Keratinocyte (primary cell): Measurements from ENCODE around the gene SLC20A1. TPM values are rescaled to one million over a fixed set of nuclear protein-coding genes. Genes with fewer than 3 reads are reported as not detected.

ENCODE experiments used
- DNase-seq: peaks from one replicate; pipeline ENCODE4 v3.0.0-alpha.2; 2011; ENCODE audit warnings: low read depth, missing footprints, low spot score
- FAIRE-seq: peaks from 2 replicates; lab custom pipeline; 2011; peaks lifted over from hg19 to GRCh38; lab: Jason Lieb, UNC
- H2AFZ ChIP-seq: 2 replicates; pipeline ENCODE4 v1.6.0; 2012; ENCODE audit warnings: low read length, control low read depth, inconsistent platforms; ENCODE audit not compliant: control insufficient read depth
- H3K27ac ChIP-seq: 2 replicates; pipeline ENCODE4 v1.5.1; 2011; ENCODE audit warnings: low read length; ENCODE audit not compliant: control insufficient read depth, insufficient read depth
- H3K27me3 ChIP-seq: 3 replicates; pipeline ENCODE4 v1.6.0; 2011; ENCODE audit warnings: low read length; ENCODE audit not compliant: control insufficient read depth, insufficient read depth; ENCODE audit errors: extremely low read depth
- H3K36me3 ChIP-seq, 2 experiments: 2 replicates in 1 of 2; 3 replicates in 1 of 2; pipeline ENCODE4 v1.5.1; 2011; ENCODE audit warnings: low read length in 2 of 2, mild to moderate bottlenecking in 1 of 2; ENCODE audit not compliant: control insufficient read depth in 2 of 2, insufficient read depth in 2 of 2; ENCODE audit errors: extremely low read depth in 1 of 2
- H3K4me1 ChIP-seq: 3 replicates; pipeline ENCODE4 v1.5.1; 2011; ENCODE audit warnings: low read length; ENCODE audit not compliant: control insufficient read depth, insufficient read depth; ENCODE audit errors: extremely low read depth
- H3K4me2 ChIP-seq: 3 replicates; pipeline ENCODE4 v1.6.0; 2011; ENCODE audit warnings: low read depth, low read length; ENCODE audit not compliant: control insufficient read depth, insufficient read depth; ENCODE audit errors: extremely low read depth
- H3K4me3 ChIP-seq, 3 experiments: fragments of 200-600 bp in 1 of 3; sonication (generic) in 1 of 3; 2 replicates in 2 of 3; 3 replicates in 1 of 3; pipeline ENCODE4 v1.5.1; 2011 to 2016; ENCODE audit warnings: low read length in 3 of 3, mild to moderate bottlenecking in 3 of 3, control low read depth in 2 of 3, inconsistent platforms in 1 of 3, low read depth in 1 of 3, mixed read lengths in 1 of 3, mixed run types in 1 of 3, moderate library complexity in 1 of 3; ENCODE audit not compliant: control insufficient read depth in 2 of 3, insufficient read depth in 2 of 3; ENCODE audit errors: extremely low read depth in 1 of 3
- H3K79me2 ChIP-seq: 2 replicates; pipeline ENCODE4 v1.6.0; 2012; ENCODE audit warnings: low read length; ENCODE audit not compliant: control insufficient read depth, insufficient read depth
- H3K9ac ChIP-seq: 3 replicates; pipeline ENCODE4 v1.6.0; 2011; ENCODE audit warnings: low read length; ENCODE audit not compliant: control insufficient read depth, insufficient read depth; ENCODE audit errors: extremely low read depth
- H3K9me1 ChIP-seq: 3 replicates; pipeline ENCODE4 v1.6.0; 2011; ENCODE audit warnings: low read length; ENCODE audit not compliant: control insufficient read depth, insufficient read depth; ENCODE audit errors: extremely low read depth
- H3K9me3 ChIP-seq: 2 replicates; pipeline ENCODE4 v1.5.1; 2012; ENCODE audit warnings: low read depth, low read length; ENCODE audit not compliant: control insufficient read depth
- H4K20me1 ChIP-seq: 3 replicates; pipeline ENCODE4 v1.6.0; 2011; ENCODE audit warnings: low read length; ENCODE audit not compliant: control insufficient read depth, insufficient read depth; ENCODE audit errors: extremely low read depth
- CTCF ChIP-seq, 3 experiments: IDR thresholded peaks in 1 of 3; conservative IDR thresholded peaks in 1 of 3; optimal IDR thresholded peaks in 1 of 3; 2 replicates in 2 of 3; 3 replicates in 1 of 3; pipeline versions ENCODE3 to v1.5.1; 2011; ENCODE audit warnings: low read length in 3 of 3, mild to moderate bottlenecking in 3 of 3, moderate library complexity in 2 of 3, control low read depth in 1 of 3, inconsistent platforms in 1 of 3; ENCODE audit not compliant: insufficient read depth in 2 of 3; ENCODE audit errors: extremely low read depth in 1 of 3
- EZH2 ChIP-seq: IDR thresholded peaks from one replicate; pipeline ENCODE4 v1.6.1; 2012; ENCODE audit warnings: inconsistent platforms, mild to moderate bottlenecking, low read length, moderate library complexity
- dilution Hi-C: fragments of 300-500 bp; cut with MboI; formaldehyde crosslinking; loops from one replicate; pipeline ENCODE4 v1.7.0; 2020; ENCODE audit warnings: low sequenced_read_pairs; ENCODE audit not compliant: extremely low pct_ligation_motif_present
- polyA plus RNA-seq, 5 experiments: library from polyadenylated mRNA; depleted of rRNA in 3 of 5; stranded (reverse) in 3 of 5; stranded (forward) in 1 of 5; unstranded in 1 of 5; fragments of >200 nt; gene quantifications; 1 replicate in 1 of 5; 2 replicates in 3 of 5; 3 replicates in 1 of 5; pipeline versions ENCODE4 v1.2.1 to v1.2.3, GENCODE V29; 2011 to 2012; ENCODE audit warnings: missing spikeins in 2 of 5, low read depth in 1 of 5, low replicate concordance in 1 of 5

SLC20A1 gene
- polyA plus RNA-seq, 1 donor (not counting 4 experiments of a cell fraction or from before 2014, with no cell fraction given) = 265 TPM

GRCh38 chr2:112692495-112692911 is 46.8 kb downstream of the SLC20A1 start:
- H4K20me1 ChIP-seq = no peaks in the 10 kb centered on the region
- no peaks in the 10 kb centered on the region for H3K9me3 ChIP-seq
- dilution Hi-C loops = no loop called here
- H3K9ac ChIP-seq = peak overlapping the region; percentile 84
- no peak for TF ChIP-seq CTCF (optimal IDR thresholded peaks at IDR 0.05 in 1 of 3, IDR thresholded peaks at IDR 0.05 in 1 of 3, conservative IDR thresholded peaks at IDR 0.05 in 1 of 3; ENCODE audit: extremely low read depth in 1 of 3, insufficient read depth in 2 of 3, low read length in 3 of 3)
- no peak for TF ChIP-seq EZH2
- no peaks in the 10 kb centered on the region for H3K79me2 ChIP-seq
- peak overlapping the region; percentile 99 for H3K4me2 ChIP-seq
- no peaks in the 10 kb centered on the region for H3K9me1 ChIP-seq
- peak; percentile 99 for FAIRE-seq
- H3K4me1 ChIP-seq = peaks cover 32% of the 10 kb centered on the region
- H3K27me3 ChIP-seq = no peaks in the 10 kb centered on the region
- DNase-seq = peak; percentile 99
- H3K4me3 ChIP-seq = peak overlapping the region in 2 of 3 experiments; percentile 59 to 75
- H3K36me3 ChIP-seq = no peaks in the 10 kb centered on the region
- H2AFZ ChIP-seq = peak overlapping the region; percentile 82
- peak overlapping the region; percentile 95 for H3K27ac ChIP-seq

GRCh38 chr2:112692918-112693317 is 47.2 kb downstream of the SLC20A1 start:
- H3K4me3 ChIP-seq = peak overlapping the region in 2 of 3 experiments; percentile 59 to 75

More at GRCh38 chr2:112692918-112693317, 47.2 kb downstream of the SLC20A1 start:
- no peaks in the 10 kb centered on the region for H3K27me3 ChIP-seq
- H3K9me3 ChIP-seq = no peaks in the 10 kb centered on the region
- dilution Hi-C loops = no loop called here
- H4K20me1 ChIP-seq = no peaks in the 10 kb centered on the region
- no peak for TF ChIP-seq EZH2
- no peak for TF ChIP-seq CTCF (optimal IDR thresholded peaks at IDR 0.05 in 1 of 3, IDR thresholded peaks at IDR 0.05 in 1 of 3, conservative IDR thresholded peaks at IDR 0.05 in 1 of 3; ENCODE audit: extremely low read depth in 1 of 3, insufficient read depth in 2 of 3, low read length in 3 of 3)
- H3K79me2 ChIP-seq = no peaks in the 10 kb centered on the region
- H3K36me3 ChIP-seq = no peaks in the 10 kb centered on the region
- DNase-seq = no peak
- peak overlapping the region; percentile 82 for H2AFZ ChIP-seq
- H3K27ac ChIP-seq = peak overlapping the region; percentile 95
- no peaks in the 10 kb centered on the region for H3K9me1 ChIP-seq
- FAIRE-seq = peak; percentile 34
- peaks cover 32% of the 10 kb centered on the region for H3K4me1 ChIP-seq
- peak overlapping the region; percentile 99 for H3K4me2 ChIP-seq
- peak overlapping the region; percentile 84 for H3K9ac ChIP-seq
